Measurements from ENCODE around the gene CLCN4. TPM values are rescaled to one million over a fixed set of nuclear protein-coding genes. Genes with fewer than 3 reads are reported as not detected.

CLCN4 gene
- polyA plus RNA-seq, 12 donors, result 6.5 to 17.5 (median 14.1) TPM; not detected in 1

GRCh38 chrX:10165580-10166247 lies 8.9 kb downstream of the CLCN4 start:
- no peak for DNase-seq

- no peak for DNase-seq
These were observed 9.5 kb downstream of the CLCN4 start for GRCh38 chrX:10166248-10166716.

- DNase-seq, result no peak
These were observed 10.0 kb downstream of the CLCN4 start for GRCh38 chrX:10166731-10167151.

DNA sequence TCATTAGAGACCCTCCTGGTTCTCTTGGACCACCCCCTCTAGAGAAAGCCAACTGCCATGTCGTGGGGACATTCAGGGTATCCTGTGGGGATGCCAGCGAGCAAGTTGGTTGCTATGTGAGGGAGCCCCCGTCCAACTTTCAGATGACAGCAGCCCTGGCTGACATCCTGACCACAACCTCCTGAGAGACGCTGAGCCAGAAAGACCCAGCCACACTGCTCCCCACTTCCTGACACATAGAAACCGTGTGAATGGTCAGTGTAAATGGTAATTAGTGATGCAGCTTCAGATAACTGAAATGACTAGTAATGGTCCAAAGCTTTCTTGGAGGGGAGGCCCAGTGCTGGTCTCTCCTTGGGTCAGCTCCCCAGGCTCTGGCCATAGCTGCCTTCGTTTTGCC lies 10.8 kb downstream of the CLCN4 start:
- DNase-seq, result no peak

DNA sequence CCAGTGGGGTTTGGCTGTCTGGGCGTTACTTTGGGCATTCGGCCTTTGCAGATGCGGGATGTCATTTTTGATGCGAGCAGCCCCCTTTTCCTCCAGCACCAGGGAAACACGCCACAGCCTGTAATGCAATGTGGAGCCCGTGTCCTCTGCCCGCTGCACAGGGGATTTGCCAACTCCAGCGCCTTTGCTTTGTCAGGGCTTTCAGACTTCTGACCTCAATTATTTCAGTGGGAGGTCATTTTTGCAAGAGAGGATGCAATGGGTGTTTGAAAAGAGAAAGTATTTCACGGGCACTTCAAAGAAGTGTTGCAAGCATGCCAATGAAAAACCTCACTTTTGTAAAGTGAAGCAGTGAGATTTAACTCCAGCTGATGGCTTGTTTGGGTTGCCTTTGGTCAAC lies 11.5 kb downstream of the CLCN4 start:
- no peak for DNase-seq

DNA sequence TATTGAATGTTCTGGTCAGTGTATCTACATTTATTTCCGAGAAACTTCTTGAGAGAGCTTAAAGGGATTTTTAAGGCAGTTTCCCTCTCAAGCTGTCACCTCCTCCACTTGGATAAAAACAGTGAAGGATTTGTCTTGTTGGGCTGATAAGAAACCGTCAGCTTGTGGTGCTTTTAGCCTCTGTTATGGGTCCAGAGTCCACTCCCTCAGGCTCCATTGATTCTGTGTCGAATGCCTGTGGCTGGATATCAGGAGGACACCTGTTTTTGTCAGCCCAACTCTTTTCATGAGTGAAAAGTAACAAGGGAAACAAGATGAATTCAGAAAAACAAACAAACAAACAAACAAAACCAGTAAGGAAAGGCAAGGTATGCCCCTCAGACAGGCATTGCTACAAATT lies 12.4 kb downstream of the CLCN4 start:
- DNase-seq, result no peak

DNA sequence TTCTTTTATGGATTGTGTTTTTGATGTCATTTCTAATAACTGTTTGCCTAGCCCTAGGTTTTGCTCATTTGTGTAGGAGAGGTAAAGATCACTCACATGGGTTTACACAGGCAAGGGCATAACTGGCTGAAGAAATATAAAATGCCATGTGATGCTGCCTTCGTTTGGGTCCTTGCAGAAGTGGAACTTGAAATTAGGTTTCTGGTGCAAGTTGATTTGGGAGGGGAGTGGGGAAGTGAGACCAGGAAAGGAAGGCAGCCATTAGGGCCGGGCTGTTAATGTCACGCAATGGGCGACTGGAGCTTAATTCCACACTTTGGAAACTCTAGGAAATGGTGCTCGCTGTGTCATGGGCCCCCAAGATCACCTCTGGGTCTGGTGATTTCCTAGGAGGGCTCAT lies 14.5 kb downstream of the CLCN4 start:
- no peak for DNase-seq

DNA sequence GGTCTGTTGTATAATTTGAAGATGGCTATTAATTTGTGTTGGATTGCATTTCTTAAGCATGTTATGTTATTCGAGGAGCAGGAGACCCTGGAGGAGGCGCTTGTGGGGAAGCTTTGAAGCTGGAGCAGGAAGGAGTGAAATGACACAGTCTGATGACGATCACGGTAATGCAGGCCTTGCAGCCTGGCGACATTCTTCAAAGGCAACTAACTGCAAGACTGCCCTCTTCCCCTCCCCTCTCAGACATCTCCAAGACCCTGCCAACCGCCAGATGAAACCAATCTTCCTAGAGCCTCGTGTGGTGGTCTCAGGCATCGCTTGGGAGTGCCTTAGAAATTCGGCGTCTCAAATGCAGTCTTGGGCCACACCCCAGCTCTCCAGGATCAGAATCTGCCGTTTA lies 16.1 kb downstream of the CLCN4 start:
- peak; percentile 32 for DNase-seq

- peak; percentile 77 for DNase-seq
These were observed 16.6 kb downstream of the CLCN4 start for GRCh38 chrX:10173331-10173900.

GRCh38 chrX:10174051-10174450 lies 17.3 kb downstream of the CLCN4 start:
- DNase-seq, result no peak

DNA sequence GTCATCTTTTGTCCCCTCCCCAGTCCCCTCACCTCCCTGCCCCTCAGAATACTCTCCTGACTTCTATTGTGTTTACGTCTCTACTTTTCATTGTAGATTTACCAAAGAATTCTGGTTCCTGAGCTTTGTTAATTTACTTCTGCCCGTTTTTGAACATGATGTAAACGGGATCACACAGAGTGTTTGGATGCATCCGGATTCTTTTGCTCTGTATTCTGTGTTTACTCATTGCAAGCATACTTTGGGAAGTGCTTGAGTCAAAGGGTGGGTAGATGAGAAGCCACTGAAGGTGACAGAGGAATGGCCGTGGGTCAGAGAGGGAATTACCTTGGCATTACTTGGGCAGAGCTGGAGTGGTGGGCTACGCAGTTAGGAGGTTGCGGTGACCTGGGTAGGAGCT lies 18.0 kb downstream of the CLCN4 start:
- DNase-seq, result no peak

DNA sequence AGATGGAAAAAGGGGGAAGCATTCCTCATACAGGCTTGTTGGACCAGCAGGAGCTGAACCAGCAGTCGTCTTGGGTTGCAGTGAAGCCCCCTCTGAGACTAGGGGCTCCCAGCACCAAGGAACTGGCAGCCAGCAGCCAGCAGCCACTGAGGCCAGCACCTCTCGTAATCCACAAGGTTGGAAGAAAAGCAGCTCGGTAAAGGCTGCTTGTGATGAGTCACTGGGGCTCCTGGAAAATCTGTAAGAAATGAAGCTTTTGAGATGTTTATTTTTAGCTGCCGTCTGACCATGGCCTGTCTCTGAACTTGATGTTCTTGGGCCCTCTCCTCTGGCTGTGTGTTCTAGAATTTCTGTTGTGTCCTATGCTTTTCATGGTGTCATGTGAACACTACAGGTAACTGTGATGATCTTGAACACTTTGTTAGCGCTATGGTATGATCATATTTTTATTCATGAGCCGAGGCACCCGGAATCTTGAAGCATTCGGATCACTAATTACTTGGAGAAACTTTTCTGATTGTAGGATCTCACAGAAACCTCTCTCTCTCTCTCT lies 18.6 kb downstream of the CLCN4 start:
- no peak for DNase-seq

DNA sequence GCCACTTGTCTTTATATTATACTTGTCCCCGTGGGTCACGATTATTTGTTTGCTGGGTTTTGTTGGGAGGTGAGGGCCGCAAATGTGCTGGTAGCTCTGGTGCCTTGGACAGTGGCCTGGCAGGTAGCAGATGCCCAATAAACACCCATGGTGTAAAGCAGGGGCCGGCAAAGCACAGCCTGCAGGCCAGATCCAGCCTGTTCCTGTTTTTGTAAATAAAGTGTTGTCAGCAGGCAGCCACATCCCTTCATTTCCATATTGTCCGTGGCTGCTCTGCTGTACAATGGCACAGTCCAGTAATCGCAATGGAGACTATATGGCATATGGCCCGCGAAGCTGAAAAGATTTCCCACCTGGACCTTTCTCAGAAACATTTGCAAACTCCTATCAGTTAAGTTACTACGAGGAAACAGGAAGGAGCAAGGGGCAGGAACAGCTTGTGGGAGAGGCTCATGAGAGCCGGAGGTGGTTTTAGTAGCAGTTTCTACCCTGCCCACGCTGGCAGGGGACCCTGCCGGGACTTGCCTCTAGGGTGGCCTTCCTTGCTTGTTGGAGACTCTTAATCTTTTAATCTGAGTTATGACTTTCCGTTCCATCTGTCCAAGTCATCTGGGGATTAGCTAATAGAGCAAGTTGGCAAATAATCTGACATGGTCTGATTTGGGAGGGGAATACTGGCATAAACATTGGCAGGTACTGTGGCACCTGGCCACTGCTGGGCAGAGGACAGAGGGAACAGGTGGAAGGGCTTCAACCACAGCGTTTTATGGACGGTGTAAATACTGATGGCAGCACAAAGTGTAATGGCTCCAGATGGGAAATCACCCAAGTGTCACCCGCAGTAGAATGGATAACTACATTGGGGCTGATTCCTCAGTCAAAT lies 19.6 kb downstream of the CLCN4 start:
- DNase-seq, result no peak

GRCh38 chrX:10177004-10177396 lies 20.2 kb downstream of the CLCN4 start:
- DNase-seq, result no peak

GRCh38 chrX:10177601-10178000 lies 20.8 kb downstream of the CLCN4 start:
- no peak for DNase-seq

DNA sequence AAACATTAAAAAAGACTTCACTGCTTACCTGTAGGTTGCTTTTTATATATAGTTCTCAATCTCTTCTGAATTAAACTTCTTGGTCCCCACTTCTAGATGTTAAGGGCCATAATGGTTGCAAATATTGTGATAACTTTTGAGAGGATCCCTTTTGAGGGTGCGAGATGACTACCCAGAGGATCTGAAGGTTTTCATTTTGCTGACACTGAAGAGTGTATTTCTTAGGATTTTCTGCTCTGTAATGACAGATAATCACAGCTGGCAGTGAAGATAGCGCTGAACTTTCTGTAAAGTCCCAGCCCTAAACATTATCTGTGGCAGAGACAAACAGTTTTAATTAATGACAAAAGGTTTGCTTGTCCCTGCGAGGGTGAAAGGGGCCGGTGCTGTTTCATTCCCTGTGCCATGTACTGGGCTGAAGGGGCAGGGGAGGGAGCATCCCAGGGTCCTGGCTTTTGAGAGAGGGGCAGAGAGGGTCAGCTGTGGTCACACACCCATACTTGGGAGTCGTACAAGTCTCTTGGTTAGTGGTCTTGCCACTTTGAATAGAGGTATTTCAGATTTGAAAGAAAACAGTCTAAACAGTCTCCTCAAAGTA lies 22.2 kb downstream of the CLCN4 start:
- DNase-seq, result no peak

- DNase-seq, result no peak
These were observed 27.0 kb downstream of the CLCN4 start for GRCh38 chrX:10183760-10184159.

DNA sequence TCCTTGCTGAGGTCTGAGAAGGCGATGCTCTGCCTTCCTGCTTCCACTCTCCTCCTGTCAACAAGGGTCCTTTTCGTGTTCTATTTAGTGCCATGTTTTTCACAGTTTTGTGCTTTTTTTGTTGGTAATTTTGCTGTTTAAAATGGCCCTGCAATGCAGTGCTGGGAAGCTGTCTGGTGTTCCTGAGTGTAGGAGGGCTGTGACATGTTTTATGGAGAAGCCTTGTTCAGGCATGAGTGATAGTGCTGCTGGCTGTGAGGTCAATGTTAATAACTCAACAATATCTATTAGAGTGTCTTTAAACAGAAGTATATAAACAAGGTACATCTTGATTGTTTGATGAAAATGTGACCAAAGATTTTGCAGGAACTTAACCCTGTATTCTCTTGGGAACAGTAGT lies 27.6 kb downstream of the CLCN4 start:
- DNase-seq, result no peak

DNA sequence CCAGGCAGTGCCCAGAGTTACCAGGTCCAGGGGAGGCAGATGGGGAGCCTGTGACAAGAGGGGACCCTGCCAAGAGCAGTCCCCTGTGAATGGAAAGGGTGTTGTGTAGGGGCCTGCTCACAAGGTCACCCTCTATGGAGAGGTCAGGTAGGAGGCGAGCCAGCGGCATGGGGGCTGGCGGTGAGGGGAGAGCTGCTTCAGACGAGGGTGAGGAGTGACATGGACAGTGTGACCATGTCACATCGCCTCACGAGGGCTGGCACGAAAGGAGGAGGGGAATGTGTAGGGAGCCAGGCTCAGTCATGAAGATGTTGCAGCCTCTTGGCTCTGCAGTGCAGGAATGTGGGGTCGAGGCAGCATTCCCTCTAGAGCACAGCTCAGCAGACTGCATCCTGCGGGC lies 29.6 kb downstream of the CLCN4 start:
- DNase-seq, result no peak

DNA sequence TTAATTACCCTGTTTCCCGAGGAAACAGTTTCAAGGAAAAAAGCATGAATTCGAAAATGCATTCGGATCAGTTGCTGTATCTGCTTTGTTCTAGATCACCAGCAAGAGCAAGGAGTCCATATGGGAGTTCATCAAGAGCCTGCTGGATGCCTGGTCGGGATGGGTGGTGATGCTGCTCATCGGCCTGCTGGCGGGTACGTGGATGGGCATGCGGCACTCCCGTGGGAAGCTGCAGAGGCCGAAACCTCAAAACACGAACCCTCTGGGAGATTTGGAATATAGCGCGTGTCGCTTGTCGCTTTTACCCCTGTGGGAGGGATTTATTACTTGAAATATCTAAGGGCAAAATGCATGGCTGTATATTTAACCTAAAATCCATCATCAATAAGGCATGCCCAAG lies 30.6 kb downstream of the CLCN4 start:
- DNase-seq, result no peak

DNA sequence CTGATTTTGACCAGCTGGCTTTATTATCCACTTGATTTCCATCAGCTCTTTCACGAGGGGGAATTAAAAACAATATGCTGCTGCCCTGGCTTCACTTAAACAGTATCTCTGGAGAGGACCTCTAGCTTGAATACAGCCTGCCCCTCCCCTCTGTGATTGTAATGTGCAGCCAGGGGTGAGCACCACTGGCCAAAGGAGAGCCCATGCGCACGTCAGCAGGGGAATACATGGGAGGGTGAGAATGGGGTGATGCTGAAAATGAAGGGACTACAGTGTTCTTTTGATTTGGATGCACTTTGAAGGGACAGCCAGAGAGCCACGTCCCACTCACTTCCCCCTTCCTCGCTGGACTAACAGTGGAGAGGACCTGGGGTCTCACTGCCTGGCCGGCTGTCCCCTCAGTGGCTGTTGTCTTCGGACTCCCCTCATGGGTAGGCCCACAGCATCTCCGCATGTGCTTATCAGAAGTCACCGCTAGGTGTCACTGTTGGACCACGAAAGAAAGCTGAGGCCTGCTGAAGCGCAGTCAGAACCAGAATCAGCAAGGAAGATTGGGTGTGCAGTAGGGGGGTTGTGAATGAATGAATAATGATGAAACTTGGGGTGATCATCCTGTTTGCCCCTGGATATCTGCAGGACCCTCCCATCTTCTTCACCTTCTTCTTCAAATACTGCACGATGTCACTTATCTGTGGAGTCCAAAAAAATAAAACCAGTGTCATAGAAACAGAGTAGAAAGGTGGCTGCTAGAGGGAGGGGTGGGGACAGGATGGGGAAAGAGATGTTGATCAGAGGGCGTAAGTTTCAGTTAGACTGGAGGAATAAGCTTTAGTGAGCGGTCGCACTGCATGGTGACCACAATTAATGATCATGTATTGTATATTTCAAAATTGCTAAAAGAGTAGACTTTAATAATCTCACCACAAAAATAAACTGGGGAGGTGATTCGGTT lies 32.8 kb downstream of the CLCN4 start:
- DNase-seq, result peak; percentile 89

Measured in muscle of arm (tissue), 12 donors.